ENCODE results near the gene RWDD1. TPM values are rescaled to one million over a fixed set of nuclear protein-coding genes. Genes with fewer than 3 reads are reported as not detected.

RWDD1 gene
- total and polyA plus RNA-seq, 2 donors (not counting 1 experiment from before 2014, with no cell fraction given) = 18.0 to 22.4 TPM

DNA sequence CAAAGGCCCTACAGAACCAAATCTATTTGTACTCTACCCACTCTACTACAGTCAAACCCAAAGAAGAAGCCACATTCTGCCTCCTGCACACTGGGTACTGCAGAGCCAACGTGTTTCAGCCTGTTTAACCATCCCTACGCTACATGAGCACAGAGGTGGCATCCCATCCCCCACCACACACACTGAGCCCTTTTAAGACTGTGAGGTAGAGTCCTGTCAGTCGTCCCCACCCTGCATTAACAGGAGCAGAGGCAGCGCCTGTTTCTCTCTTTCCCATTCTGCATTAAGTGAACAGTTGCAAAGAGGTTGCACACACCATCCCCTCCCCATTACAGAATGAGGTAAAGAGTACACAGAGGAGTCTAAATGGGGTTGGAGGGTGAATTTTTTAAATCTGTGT, 39.8 kb downstream of the RWDD1 start:
- no peak for DNase-seq
- peaks cover 4% of the 10 kb centered on the region for H3K4me1 Mint-ChIP-seq
- TF ChIP-seq, protein P1, sequence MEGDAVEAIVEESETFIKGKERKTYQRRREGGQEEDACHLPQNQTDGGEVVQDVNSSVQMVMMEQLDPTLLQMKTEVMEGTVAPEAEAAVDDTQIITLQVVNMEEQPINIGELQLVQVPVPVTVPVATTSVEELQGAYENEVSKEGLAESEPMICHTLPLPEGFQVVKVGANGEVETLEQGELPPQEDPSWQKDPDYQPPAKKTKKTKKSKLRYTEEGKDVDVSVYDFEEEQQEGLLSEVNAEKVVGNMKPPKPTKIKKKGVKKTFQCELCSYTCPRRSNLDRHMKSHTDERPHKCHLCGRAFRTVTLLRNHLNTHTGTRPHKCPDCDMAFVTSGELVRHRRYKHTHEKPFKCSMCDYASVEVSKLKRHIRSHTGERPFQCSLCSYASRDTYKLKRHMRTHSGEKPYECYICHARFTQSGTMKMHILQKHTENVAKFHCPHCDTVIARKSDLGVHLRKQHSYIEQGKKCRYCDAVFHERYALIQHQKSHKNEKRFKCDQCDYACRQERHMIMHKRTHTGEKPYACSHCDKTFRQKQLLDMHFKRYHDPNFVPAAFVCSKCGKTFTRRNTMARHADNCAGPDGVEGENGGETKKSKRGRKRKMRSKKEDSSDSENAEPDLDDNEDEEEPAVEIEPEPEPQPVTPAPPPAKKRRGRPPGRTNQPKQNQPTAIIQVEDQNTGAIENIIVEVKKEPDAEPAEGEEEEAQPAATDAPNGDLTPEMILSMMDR (IDR thresholded peaks at IDR 0.05) = no peak
- TF ChIP-seq EZH2 (IDR thresholded peaks at IDR 0.05; ENCODE audit: borderline replicate concordance, insufficient read depth, low read depth, low read length, poor library complexity, severe bottlenecking) = no peak
- Histone ChIP-seq H3K9me3 (ENCODE audit: control extremely low read depth in 1 of 3, control insufficient read depth in 2 of 3, insufficient read depth in 1 of 3, low read length in 2 of 3) (no peaks in the 10 kb centered on the region), H3K79me2 (ENCODE audit: control insufficient read depth, insufficient read depth, low read length) (no peaks in the 10 kb centered on the region), H3K4me2 (replicated peaks; ENCODE audit: low read depth, low read length, poor library complexity, severe bottlenecking) (no peak overlapping the region), H3K36me3 (replicated peaks in 1 of 2; ENCODE audit: control extremely low read depth in 1 of 2, control insufficient read depth in 1 of 2, extremely low read depth in 1 of 2, insufficient read depth in 2 of 2, low read length in 1 of 2) (no peaks in the 10 kb centered on the region), H2AFZ (ENCODE audit: insufficient read depth, low read depth, low read length, poor library complexity, severe bottlenecking) (no peak overlapping the region), H3K9ac (ENCODE audit: low read length) (no peak overlapping the region), H3K27me3 (replicated peaks in 1 of 4; ENCODE audit: control extremely low read depth in 1 of 4, control insufficient read depth in 3 of 4, insufficient read depth in 4 of 4, low read length in 3 of 4) (peaks cover 0 to 6% (median 2%) of the 10 kb centered on the region in 4 experiments), H3K4me3 (ENCODE audit: control extremely low read depth in 1 of 5, extremely low read depth in 1 of 5, insufficient read depth in 1 of 5, low read depth in 2 of 5, low read length in 4 of 5) (no peak overlapping the region), H4K20me1 (ENCODE audit: control insufficient read depth, insufficient read depth, low read length, poor library complexity, severe bottlenecking) (no peaks in the 10 kb centered on the region), H3K27ac (ENCODE audit: low read length in 2 of 2) (no peak overlapping the region), H3K4me1 (ENCODE audit: control insufficient read depth in 2 of 2, insufficient read depth in 2 of 2, low read length in 2 of 2) (peaks cover 4% of the 10 kb centered on the region in 2 donors)
- intact Hi-C loops (cut with micrococcal nuclease) = no loop called here
- CTCF ChIA-PET = no interaction called here
- no peak overlapping the region for H3K4me3 Mint-ChIP-seq
- H3K27ac Mint-ChIP-seq = no peak overlapping the region
- H3K9me3 Mint-ChIP-seq (ENCODE audit: insufficient read depth) = no peaks in the 10 kb centered on the region
- no peak for ATAC-seq (ENCODE audit: low read depth)
- H3K27me3 Mint-ChIP-seq = peaks cover 7% of the 10 kb centered on the region
- WGBS (ENCODE audit: insufficient coverage) = 76% methylated on average over 2 of the region's 4 CpGs
- POLR2A ChIA-PET = no interaction called here

DNA sequence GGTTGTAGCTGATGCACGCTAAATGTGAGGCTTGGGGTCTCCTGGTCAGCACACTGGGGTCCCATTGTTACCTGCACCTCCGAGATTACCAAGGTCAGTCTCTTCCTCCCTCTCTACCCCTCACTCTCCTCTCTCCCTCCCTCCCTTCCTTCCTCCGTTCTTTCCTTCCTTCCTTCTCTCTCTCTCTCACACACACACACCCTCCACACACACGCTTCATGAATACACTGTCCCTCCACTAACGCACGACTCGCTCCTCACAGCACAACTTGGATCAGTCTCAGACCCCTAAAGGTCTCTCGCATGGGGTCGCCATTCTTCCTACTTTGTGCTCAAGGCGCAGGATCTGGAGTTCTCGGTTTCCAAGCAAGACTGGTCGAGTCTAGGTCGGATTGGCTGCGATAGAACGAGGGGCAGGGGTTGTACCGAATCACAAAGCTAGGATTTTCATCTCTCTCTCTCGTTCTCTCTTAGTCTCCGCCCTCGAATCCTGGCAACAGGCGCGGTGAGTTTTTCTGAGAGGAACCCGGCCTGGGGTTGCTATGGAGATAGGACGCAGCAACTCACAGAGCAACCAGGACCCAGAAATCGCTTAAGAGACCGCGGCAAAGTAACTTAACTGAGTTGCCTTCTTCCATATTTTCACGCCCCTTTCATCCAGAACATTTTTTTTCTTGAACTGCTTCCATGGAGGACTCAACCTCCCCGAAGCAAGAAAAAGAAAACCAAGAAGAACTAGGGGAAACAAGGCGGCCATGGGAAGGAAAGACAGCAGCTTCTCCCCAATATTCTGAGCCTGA, 44.8 kb downstream of the RWDD1 start, which contains the start of gene RSPH4A:
Gene RSPH4A, plus strand, starts transcription at position 543 of the 800 bp plus-strand sequence. Its CDS starts 145 bp downstream, at position 688.
- peak within 1 kb of the TSS; percentile 37 to 70 (median 56) for H3K4me3 ChIP-seq (ENCODE audit: control extremely low read depth in 1 of 5, extremely low read depth in 1 of 5, insufficient read depth in 1 of 5, low read depth in 2 of 5, low read length in 4 of 5)

More for the DNA sequence above, 44.8 kb downstream of the RWDD1 start, which contains the start of gene RSPH4A:
- ChIA-PET POLR2A (interaction anchor here (0.7 kb wide), 1 partner anchor 352 kb away, joined by 3 read pairs; no protein-coding TSS in a partner anchor), CTCF (interaction anchor here (1.0 kb wide), 1 partner anchor 44 kb away, joined by 3 read pairs; the partner anchor contains the start of gene RWDD1)
- Histone ChIP-seq H3K4me2 (replicated peaks; ENCODE audit: low read depth, low read length, poor library complexity, severe bottlenecking) (peak within 1 kb of the TSS; percentile 78), H3K79me2 (ENCODE audit: control insufficient read depth, insufficient read depth, low read length) (no peaks in the 10 kb centered on the region), H3K9me3 (ENCODE audit: control extremely low read depth in 1 of 3, control insufficient read depth in 2 of 3, insufficient read depth in 1 of 3, low read length in 2 of 3) (no peaks in the 10 kb centered on the region), H3K36me3 (replicated peaks in 1 of 2; ENCODE audit: control extremely low read depth in 1 of 2, control insufficient read depth in 1 of 2, extremely low read depth in 1 of 2, insufficient read depth in 2 of 2, low read length in 1 of 2) (no peaks in the 10 kb centered on the region), H2AFZ (ENCODE audit: insufficient read depth, low read depth, low read length, poor library complexity, severe bottlenecking) (peak within 1 kb of the TSS; percentile 76), H3K9ac (ENCODE audit: low read length) (peak within 1 kb of the TSS; percentile 61), H3K27ac (ENCODE audit: low read length in 2 of 2) (no peak within 1 kb of the TSS), H3K27me3 (replicated peaks in 1 of 4; ENCODE audit: control extremely low read depth in 1 of 4, control insufficient read depth in 3 of 4, insufficient read depth in 4 of 4, low read length in 3 of 4) (peaks cover 0 to 24% (median 5%) of the 10 kb centered on the region in 4 experiments), H4K20me1 (ENCODE audit: control insufficient read depth, insufficient read depth, low read length, poor library complexity, severe bottlenecking) (no peaks in the 10 kb centered on the region), H3K4me1 (ENCODE audit: control insufficient read depth in 2 of 2, insufficient read depth in 2 of 2, low read length in 2 of 2) (peaks cover 13 to 15% of the 10 kb centered on the region in 2 donors)
- H3K4me1 Mint-ChIP-seq = peaks cover 13% of the 10 kb centered on the region
- peaks cover 10% of the 10 kb centered on the region for H3K27me3 Mint-ChIP-seq
- TF ChIP-seq, protein P1 (IDR thresholded peaks at IDR 0.05) = no peak
- no peak for TF ChIP-seq EZH2 (IDR thresholded peaks at IDR 0.05; ENCODE audit: borderline replicate concordance, insufficient read depth, low read depth, low read length, poor library complexity, severe bottlenecking)
- intact Hi-C loops (cut with micrococcal nuclease) = loop anchor here (1.0 kb wide), 2 partner anchors 45 to 65 kb away; partner anchors contain the start of genes KPNA5 and RWDD1
- 1% methylated on average over 26 of the region's 29 CpGs for WGBS (ENCODE audit: insufficient coverage)
- ATAC-seq (ENCODE audit: low read depth) = peak; percentile 92
- H3K27ac Mint-ChIP-seq = peak within 1 kb of the TSS; percentile 44
- peak; percentile 80 for DNase-seq
- H3K4me3 Mint-ChIP-seq = peak within 1 kb of the TSS; percentile 84
- no peaks in the 10 kb centered on the region for H3K9me3 Mint-ChIP-seq (ENCODE audit: insufficient read depth)
